ENCODE results near the gene DIP2C. TPM values are rescaled to one million over a fixed set of nuclear protein-coding genes. Genes with fewer than 3 reads are reported as not detected.

Gene DIP2C
- polyA plus RNA-seq, 2 donors = 2.2 to 2.7 TPM

- Histone ChIP-seq H3K4me1 (ENCODE audit: control insufficient read depth in 2 of 2, insufficient read depth in 2 of 2, low read length in 1 of 2) (peaks cover 0 to 11% of the 10 kb centered on the region in 2 donors), H3K4me3 (ENCODE audit: low read depth in 1 of 2, low read length in 2 of 2) (no peak overlapping the region), H3K27ac (ENCODE audit: low read depth in 2 of 2, low read length in 1 of 2) (no peak overlapping the region), H3K27me3 (ENCODE audit: control insufficient read depth in 1 of 2, insufficient read depth in 2 of 2, low read length in 2 of 2) (no peaks in the 10 kb centered on the region), H3K36me3 (ENCODE audit: control insufficient read depth in 2 of 2, insufficient read depth in 2 of 2, low read length in 1 of 2) (no peaks in the 10 kb centered on the region), H3K9me3 (ENCODE audit: control insufficient read depth in 2 of 2, insufficient read depth in 1 of 2, low read depth in 1 of 2, low read length in 1 of 2) (peaks cover 0 to 3% of the 10 kb centered on the region in 2 donors)
- 90% methylated on average over 26 of the region's 26 CpGs for WGBS, 2 donors
Observed at GRCh38 chr10:670990-671389, 18.5 kb downstream of the DIP2C start.

DNA sequence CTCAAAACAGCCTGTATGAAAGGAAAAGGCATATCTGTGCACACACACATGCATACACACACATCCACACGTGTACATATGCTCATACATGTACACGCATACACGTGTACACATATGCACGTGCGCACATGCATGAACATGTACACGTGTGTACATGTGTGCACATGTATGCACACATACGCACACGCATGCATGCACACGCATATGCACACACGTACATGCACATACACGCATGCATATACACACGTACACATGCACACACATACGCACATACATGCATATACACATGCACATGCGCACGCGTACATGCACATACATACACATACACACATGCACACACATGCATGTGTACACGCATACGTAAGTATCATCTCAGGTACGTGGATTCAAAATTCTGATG lies 19.4 kb downstream of the DIP2C start:
- Histone ChIP-seq H3K4me1 (ENCODE audit: control insufficient read depth in 2 of 2, insufficient read depth in 2 of 2, low read length in 1 of 2) (peaks cover 0 to 11% of the 10 kb centered on the region in 2 donors), H3K36me3 (ENCODE audit: control insufficient read depth in 2 of 2, insufficient read depth in 2 of 2, low read length in 1 of 2) (no peaks in the 10 kb centered on the region), H3K27ac (ENCODE audit: low read depth in 2 of 2, low read length in 1 of 2) (no peak overlapping the region), H3K9me3 (ENCODE audit: control insufficient read depth in 2 of 2, insufficient read depth in 1 of 2, low read depth in 1 of 2, low read length in 1 of 2) (peaks cover 0 to 3% of the 10 kb centered on the region in 2 donors), H3K4me3 (ENCODE audit: low read depth in 1 of 2, low read length in 2 of 2) (no peak overlapping the region), H3K27me3 (ENCODE audit: control insufficient read depth in 1 of 2, insufficient read depth in 2 of 2, low read length in 2 of 2) (no peaks in the 10 kb centered on the region)
- WGBS, 2 donors = 88 to 89% methylated on average over 19 of the region's 19 CpGs

DNA sequence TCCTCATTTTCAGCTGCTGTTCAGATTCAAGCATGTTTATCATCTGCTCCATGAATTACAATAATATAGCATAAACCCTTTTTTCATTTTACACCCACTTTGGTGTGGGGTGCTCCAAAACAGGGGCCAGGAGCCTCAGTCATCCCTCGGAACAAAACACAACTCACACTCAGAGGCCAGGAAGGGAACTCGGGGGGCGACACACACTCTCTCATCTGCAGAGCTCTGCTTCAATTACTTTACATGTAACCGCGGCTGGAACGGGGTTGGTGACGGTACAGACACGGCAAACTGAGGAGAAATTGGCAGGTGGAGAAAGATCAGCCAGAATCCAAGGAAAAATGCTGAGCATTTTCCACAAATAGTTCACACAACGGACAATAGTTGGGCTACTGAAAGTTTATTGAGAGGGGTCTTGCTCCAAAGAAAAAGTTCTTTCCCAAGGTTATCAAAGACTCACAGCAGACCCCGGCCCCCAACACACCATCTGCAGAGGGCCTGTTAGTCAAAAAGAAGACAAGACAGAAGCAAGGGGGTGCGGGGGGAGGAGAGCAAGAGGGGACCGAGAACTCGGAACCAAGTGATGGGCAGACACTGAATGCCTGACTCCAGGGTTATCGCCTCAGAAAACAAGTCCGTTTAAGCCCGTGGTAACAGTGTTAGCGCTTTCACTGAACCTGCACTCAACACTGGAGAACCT lies 20.5 kb downstream of the DIP2C start:
- WGBS, 2 donors = 86 to 90% methylated on average over 17 of the region's 17 CpGs
- Histone ChIP-seq H3K27ac (ENCODE audit: low read depth in 2 of 2, low read length in 1 of 2) (no peak overlapping the region), H3K4me1 (ENCODE audit: control insufficient read depth in 2 of 2, insufficient read depth in 2 of 2, low read length in 1 of 2) (peaks cover 0 to 11% of the 10 kb centered on the region in 2 donors), H3K9me3 (ENCODE audit: control insufficient read depth in 2 of 2, insufficient read depth in 1 of 2, low read depth in 1 of 2, low read length in 1 of 2) (peaks cover 0 to 3% of the 10 kb centered on the region in 2 donors), H3K4me3 (ENCODE audit: low read depth in 1 of 2, low read length in 2 of 2) (no peak overlapping the region), H3K36me3 (ENCODE audit: control insufficient read depth in 2 of 2, insufficient read depth in 2 of 2, low read length in 1 of 2) (no peaks in the 10 kb centered on the region), H3K27me3 (ENCODE audit: control insufficient read depth in 1 of 2, insufficient read depth in 2 of 2, low read length in 2 of 2) (no peaks in the 10 kb centered on the region)

DNA sequence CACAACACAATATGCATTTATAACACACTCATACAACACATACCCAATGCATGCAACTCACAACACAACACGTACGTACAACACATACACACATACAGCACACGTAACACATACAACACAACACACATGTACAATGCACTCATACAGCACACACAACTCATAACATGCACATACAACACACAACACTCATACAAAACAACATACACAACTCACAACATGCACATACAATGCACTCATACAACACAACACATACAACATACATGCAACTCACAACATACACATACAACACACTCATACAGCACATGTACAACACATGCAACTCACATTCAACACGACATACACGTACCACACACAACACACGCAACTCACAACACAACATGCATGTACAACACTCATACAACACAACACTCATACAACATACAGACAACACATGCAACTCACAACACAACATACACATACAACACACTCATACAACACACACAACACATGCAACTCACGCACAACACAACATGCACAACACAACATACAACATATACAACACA lies 21.8 kb downstream of the DIP2C start:
- H3K9me3 ChIP-seq (ENCODE audit: control insufficient read depth in 2 of 2, insufficient read depth in 1 of 2, low read depth in 1 of 2, low read length in 1 of 2) = peaks cover 0 to 3% of the 10 kb centered on the region in 2 donors
- H3K4me3 ChIP-seq (ENCODE audit: low read depth in 1 of 2, low read length in 2 of 2) = no peak overlapping the region
- no peaks in the 10 kb centered on the region for H3K36me3 ChIP-seq (ENCODE audit: control insufficient read depth in 2 of 2, insufficient read depth in 2 of 2, low read length in 1 of 2)
- no peaks in the 10 kb centered on the region for H3K27me3 ChIP-seq (ENCODE audit: control insufficient read depth in 1 of 2, insufficient read depth in 2 of 2, low read length in 2 of 2)
- H3K4me1 ChIP-seq (ENCODE audit: control insufficient read depth in 2 of 2, insufficient read depth in 2 of 2, low read length in 1 of 2) = peaks cover 3 to 13% of the 10 kb centered on the region in 2 donors
- 96 to 97% methylated on average over 7 of the region's 7 CpGs for WGBS, 2 donors
- no peak overlapping the region for H3K27ac ChIP-seq (ENCODE audit: low read depth in 2 of 2, low read length in 1 of 2)

GRCh38 chr10:667096-667495 lies 22.4 kb downstream of the DIP2C start:
- 87 to 92% methylated on average over 15 of the region's 15 CpGs for WGBS, 2 donors
- Histone ChIP-seq H3K27me3 (ENCODE audit: control insufficient read depth in 1 of 2, insufficient read depth in 2 of 2, low read length in 2 of 2) (no peaks in the 10 kb centered on the region), H3K36me3 (ENCODE audit: control insufficient read depth in 2 of 2, insufficient read depth in 2 of 2, low read length in 1 of 2) (no peaks in the 10 kb centered on the region), H3K9me3 (ENCODE audit: control insufficient read depth in 2 of 2, insufficient read depth in 1 of 2, low read depth in 1 of 2, low read length in 1 of 2) (peaks cover 0 to 1% of the 10 kb centered on the region in 2 donors), H3K4me3 (ENCODE audit: low read depth in 1 of 2, low read length in 2 of 2) (no peak overlapping the region), H3K4me1 (ENCODE audit: control insufficient read depth in 2 of 2, insufficient read depth in 2 of 2, low read length in 1 of 2) (peaks cover 4 to 13% of the 10 kb centered on the region in 2 donors), H3K27ac (ENCODE audit: low read depth in 2 of 2, low read length in 1 of 2) (no peak overlapping the region)

GRCh38 chr10:666237-667012 lies 23.0 kb downstream of the DIP2C start:
- H3K4me1 ChIP-seq (ENCODE audit: control insufficient read depth in 2 of 2, insufficient read depth in 2 of 2, low read length in 1 of 2) = peaks cover 4 to 16% of the 10 kb centered on the region in 2 donors
- H3K27me3 ChIP-seq (ENCODE audit: control insufficient read depth in 1 of 2, insufficient read depth in 2 of 2, low read length in 2 of 2) = no peaks in the 10 kb centered on the region
- 90 to 91% methylated on average over 32 to 37 of the region's 37 CpGs for WGBS, 2 donors
- no peak overlapping the region for H3K4me3 ChIP-seq (ENCODE audit: low read depth in 1 of 2, low read length in 2 of 2)
- no peaks in the 10 kb centered on the region for H3K9me3 ChIP-seq (ENCODE audit: control insufficient read depth in 2 of 2, insufficient read depth in 1 of 2, low read depth in 1 of 2, low read length in 1 of 2)
- H3K27ac ChIP-seq (ENCODE audit: low read depth in 2 of 2, low read length in 1 of 2) = peak overlapping the region in 1 of 2 donors; percentile 24
- H3K36me3 ChIP-seq (ENCODE audit: control insufficient read depth in 2 of 2, insufficient read depth in 2 of 2, low read length in 1 of 2) = no peaks in the 10 kb centered on the region

- WGBS, 2 donors = 68 to 84% methylated on average over 30 of the region's 30 CpGs
- H3K27me3 ChIP-seq (ENCODE audit: control insufficient read depth in 1 of 2, insufficient read depth in 2 of 2, low read length in 2 of 2) = no peaks in the 10 kb centered on the region
- no peak overlapping the region for H3K4me3 ChIP-seq (ENCODE audit: low read depth in 1 of 2, low read length in 2 of 2)
- H3K4me1 ChIP-seq (ENCODE audit: control insufficient read depth in 2 of 2, insufficient read depth in 2 of 2, low read length in 1 of 2) = peaks cover 8 to 21% of the 10 kb centered on the region in 2 donors
- no peaks in the 10 kb centered on the region for H3K9me3 ChIP-seq (ENCODE audit: control insufficient read depth in 2 of 2, insufficient read depth in 1 of 2, low read depth in 1 of 2, low read length in 1 of 2)
- no peaks in the 10 kb centered on the region for H3K36me3 ChIP-seq (ENCODE audit: control insufficient read depth in 2 of 2, insufficient read depth in 2 of 2, low read length in 1 of 2)
- no peak overlapping the region for H3K27ac ChIP-seq (ENCODE audit: low read depth in 2 of 2, low read length in 1 of 2)
Observed at GRCh38 chr10:665579-666091, 23.8 kb downstream of the DIP2C start.

GRCh38 chr10:664893-665292 lies 24.6 kb downstream of the DIP2C start:
- WGBS, 2 donors = 87 to 97% methylated on average over 4 of the region's 4 CpGs
- H3K4me1 ChIP-seq (ENCODE audit: control insufficient read depth in 2 of 2, insufficient read depth in 2 of 2, low read length in 1 of 2) = peaks cover 8 to 17% of the 10 kb centered on the region in 2 donors
- H3K9me3 ChIP-seq (ENCODE audit: control insufficient read depth in 2 of 2, insufficient read depth in 1 of 2, low read depth in 1 of 2, low read length in 1 of 2) = no peaks in the 10 kb centered on the region
- no peaks in the 10 kb centered on the region for H3K36me3 ChIP-seq (ENCODE audit: control insufficient read depth in 2 of 2, insufficient read depth in 2 of 2, low read length in 1 of 2)
- no peak overlapping the region for H3K4me3 ChIP-seq (ENCODE audit: low read depth in 1 of 2, low read length in 2 of 2)
- no peak overlapping the region for H3K27ac ChIP-seq (ENCODE audit: low read depth in 2 of 2, low read length in 1 of 2)
- no peaks in the 10 kb centered on the region for H3K27me3 ChIP-seq (ENCODE audit: control insufficient read depth in 1 of 2, insufficient read depth in 2 of 2, low read length in 2 of 2)

GRCh38 chr10:664301-664700 lies 25.2 kb downstream of the DIP2C start:
- no peaks in the 10 kb centered on the region for H3K36me3 ChIP-seq (ENCODE audit: control insufficient read depth in 2 of 2, insufficient read depth in 2 of 2, low read length in 1 of 2)
- 83 to 85% methylated on average over 7 of the region's 7 CpGs for WGBS, 2 donors
- peaks cover 8 to 17% of the 10 kb centered on the region in 2 donors for H3K4me1 ChIP-seq (ENCODE audit: control insufficient read depth in 2 of 2, insufficient read depth in 2 of 2, low read length in 1 of 2)
- no peak overlapping the region for H3K4me3 ChIP-seq (ENCODE audit: low read depth in 1 of 2, low read length in 2 of 2)
- no peaks in the 10 kb centered on the region for H3K9me3 ChIP-seq (ENCODE audit: control insufficient read depth in 2 of 2, insufficient read depth in 1 of 2, low read depth in 1 of 2, low read length in 1 of 2)
- no peak overlapping the region for H3K27ac ChIP-seq (ENCODE audit: low read depth in 2 of 2, low read length in 1 of 2)
- H3K27me3 ChIP-seq (ENCODE audit: control insufficient read depth in 1 of 2, insufficient read depth in 2 of 2, low read length in 2 of 2) = no peaks in the 10 kb centered on the region

All from esophagus (tissue), 2 donors.